HG03575 (cell line): ENCODE results near the gene TAS1R3.

Experiments used
- ATAC-seq: cut with Tn5 transposase; IDR thresholded peaks from one replicate; pipeline ENCODE4 v1.9.1; 2021; ENCODE audit not compliant: unreplicated experiment, insufficient number of reproducible peaks, low FRiP score; ENCODE audit errors: extremely low read depth

The TAS1R3 gene

DNA sequence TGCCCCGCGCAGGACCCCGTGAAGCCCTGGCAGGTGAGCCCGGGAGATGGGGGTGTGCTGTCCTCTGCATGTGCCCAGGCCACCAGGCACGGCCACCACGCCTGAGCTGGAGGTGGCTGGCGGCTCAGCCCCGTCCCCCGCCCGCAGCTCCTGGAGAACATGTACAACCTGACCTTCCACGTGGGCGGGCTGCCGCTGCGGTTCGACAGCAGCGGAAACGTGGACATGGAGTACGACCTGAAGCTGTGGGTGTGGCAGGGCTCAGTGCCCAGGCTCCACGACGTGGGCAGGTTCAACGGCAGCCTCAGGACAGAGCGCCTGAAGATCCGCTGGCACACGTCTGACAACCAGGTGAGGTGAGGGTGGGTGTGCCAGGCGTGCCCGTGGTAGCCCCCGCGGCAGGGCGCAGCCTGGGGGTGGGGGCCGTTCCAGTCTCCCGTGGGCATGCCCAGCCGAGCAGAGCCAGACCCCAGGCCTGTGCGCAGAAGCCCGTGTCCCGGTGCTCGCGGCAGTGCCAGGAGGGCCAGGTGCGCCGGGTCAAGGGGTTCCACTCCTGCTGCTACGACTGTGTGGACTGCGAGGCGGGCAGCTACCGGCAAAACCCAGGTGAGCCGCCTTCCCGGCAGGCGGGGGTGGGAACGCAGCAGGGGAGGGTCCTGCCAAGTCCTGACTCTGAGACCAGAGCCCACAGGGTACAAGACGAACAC, 1.8 kb downstream of the TAS1R3 start:
- ATAC-seq, result no peak

DNA sequence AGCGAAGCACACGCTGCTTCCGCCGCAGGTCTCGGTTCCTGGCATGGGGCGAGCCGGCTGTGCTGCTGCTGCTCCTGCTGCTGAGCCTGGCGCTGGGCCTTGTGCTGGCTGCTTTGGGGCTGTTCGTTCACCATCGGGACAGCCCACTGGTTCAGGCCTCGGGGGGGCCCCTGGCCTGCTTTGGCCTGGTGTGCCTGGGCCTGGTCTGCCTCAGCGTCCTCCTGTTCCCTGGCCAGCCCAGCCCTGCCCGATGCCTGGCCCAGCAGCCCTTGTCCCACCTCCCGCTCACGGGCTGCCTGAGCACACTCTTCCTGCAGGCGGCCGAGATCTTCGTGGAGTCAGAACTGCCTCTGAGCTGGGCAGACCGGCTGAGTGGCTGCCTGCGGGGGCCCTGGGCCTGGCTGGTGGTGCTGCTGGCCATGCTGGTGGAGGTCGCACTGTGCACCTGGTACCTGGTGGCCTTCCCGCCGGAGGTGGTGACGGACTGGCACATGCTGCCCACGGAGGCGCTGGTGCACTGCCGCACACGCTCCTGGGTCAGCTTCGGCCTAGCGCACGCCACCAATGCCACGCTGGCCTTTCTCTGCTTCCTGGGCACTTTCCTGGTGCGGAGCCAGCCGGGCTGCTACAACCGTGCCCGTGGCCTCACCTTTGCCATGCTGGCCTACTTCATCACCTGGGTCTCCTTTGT, 2.6 kb downstream of the TAS1R3 start:
- no peak for ATAC-seq

GRCh38 chr1:1334835-1335234, 3.8 kb downstream of the TAS1R3 start:
- no peak for ATAC-seq

- ATAC-seq, result no peak
These were observed 4.2 kb downstream of the TAS1R3 start for GRCh38 chr1:1335283-1335682.

DNA sequence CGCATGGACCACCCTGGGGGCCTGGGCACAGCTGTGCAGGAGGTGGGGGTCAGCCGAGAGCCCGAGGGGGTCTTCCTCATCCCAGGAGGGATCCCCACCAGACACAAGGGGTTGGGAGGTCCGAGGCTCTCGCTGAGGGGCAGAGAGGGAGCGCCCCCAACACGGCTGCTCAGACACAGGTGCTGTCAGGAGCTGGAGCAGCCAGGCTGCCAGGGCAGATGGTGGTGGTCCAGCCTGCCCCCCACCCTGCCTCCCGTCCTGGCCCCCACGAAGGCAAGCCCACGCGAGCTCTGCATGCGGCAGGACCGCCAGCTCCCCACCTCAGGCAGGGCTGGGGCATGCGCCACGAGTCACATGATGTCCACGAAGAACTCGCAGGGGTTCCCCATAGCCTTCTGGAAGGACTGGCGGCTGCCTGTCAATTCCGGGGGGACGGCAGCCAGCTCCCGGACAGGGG, 4.7 kb downstream of the TAS1R3 start:
- no peak for ATAC-seq

DNA sequence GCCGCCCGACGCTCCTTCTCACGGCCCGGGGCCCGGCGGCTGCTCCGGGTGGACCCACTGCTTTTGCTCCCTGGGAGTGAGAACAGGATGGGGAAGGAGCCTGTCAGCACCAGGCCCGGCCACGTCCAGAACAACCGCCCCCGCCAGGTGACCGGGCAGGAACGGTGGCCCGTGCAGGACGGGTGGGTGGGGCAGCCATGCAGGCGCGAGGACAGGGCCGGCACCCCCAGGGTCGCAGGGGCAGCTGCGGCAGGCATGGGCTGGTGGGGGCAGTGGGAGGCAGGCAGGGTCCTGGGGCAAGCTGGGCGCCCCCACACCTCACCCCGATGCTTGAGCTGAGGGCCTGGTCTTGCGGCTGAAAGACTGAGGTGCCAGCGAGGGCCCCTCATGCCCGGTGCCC, 5.4 kb downstream of the TAS1R3 start:
- no peak for ATAC-seq

DNA sequence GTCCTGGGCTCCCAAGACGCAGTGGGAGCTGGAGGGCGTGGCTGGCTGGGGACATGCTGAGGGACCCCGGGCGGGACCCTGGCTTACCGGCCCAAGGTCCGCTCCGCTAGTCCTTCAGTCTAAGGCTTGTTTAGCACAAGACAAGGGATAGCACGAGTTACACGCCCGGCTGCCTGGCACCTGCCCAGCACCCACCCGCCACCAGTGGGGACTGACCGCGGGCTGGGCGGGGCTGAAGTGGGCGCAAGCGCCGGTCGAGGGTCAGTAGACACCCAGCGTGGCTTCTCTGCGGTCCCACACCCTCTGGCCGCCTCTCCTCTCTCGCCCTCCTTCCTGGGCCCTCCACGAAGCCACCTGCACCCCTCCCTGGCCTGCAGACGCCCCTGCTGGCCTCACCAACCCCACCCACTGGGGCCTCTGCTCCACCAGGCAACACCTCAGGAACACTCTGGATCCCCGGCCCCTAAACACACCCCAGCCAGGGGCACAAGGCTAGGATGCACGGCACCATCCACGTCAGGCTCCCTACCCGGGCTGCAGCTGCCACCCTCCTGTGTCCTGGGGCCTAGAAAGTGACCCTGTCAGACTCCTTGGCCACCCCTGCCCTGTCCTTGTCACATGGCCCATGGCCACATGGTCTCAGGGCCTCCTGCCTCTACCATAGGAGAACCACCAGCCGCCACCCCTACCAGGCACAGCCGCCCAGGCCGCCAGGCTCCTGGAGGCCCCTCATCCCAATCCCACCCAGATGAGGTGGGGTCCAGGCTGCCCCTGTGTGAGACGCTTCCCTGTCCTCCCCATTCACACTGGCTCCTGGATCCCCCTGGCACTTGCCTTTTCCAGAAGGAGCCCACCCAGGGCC, 6.1 kb downstream of the TAS1R3 start:
- ATAC-seq, result no peak

GRCh38 chr1:1337793-1338147, 6.7 kb downstream of the TAS1R3 start:
- ATAC-seq, result no peak

GRCh38 chr1:1338278-1338677, 7.2 kb downstream of the TAS1R3 start:
- ATAC-seq, result no peak

DNA sequence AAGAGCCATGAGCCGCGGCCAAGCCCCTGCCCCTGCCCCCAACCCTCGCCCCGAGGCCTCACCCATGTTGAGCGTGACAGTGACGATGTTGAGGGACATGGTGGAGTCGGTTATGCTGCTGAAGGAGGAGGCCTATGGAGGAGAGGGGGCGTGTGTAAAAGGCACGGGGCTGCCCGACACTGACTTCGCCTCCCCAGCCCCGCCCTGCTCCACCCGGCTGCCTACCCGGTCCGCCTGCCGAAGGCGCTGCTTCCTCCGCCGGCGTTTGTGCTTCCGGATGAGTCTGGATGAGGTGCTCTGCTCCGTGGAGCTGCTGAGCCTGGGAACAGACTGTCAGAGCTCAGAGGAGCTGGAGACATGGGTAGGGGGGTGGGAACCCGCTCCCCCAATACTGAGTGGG, 9.1 kb downstream of the TAS1R3 start:
- ATAC-seq, result no peak

DNA sequence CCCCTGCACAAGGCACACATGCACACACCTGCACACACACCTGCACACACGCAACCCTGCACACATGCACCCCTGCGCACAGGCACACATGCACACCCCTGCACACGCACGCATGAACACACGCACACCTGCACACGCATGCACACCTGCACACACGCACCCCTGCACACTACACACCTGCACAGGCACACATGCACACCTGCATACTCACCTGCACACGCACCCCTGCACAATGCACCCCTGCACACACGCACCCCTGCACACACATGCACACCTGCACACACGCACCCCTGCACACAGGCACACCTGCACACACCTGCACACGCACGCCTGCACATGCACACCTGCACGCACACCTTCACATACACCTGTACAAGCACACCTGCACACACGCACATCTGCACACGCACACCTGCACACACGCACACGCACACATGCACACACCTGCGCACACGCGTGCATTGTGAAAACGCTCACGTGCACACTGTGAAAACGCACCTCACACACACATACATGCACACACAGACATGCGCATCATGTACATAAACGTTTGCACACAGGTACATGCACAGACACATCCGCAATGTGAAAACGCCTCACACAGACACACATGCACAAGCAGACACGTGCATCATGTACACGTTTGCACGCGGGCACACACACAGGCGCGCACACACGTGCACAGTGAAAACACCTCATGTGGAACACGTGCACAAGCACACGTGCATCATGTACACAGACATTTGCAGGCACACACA, 9.9 kb downstream of the TAS1R3 start:
- ATAC-seq, result no peak

DNA sequence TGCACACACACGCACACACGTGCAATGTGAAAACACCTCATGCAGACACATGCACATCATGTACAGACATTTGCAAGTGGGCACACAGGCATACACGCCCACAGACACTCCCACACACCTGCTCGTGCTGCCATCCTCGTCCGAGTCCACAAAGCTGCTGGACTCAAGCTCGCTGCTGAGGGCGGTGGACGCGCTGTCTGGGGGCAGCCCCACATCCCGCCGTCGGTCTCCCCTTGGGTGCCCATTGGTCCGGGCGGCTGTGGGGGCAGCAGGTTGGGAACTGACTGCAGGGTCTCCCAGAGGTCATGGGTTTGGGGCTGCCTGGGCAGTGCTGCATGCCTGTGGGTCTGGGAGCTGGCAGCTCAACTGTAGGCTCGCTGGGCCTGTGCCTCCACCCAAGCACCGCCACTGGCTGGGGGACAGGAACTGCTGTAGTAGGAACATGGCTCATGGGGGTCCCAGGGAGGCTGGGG, 10.5 kb downstream of the TAS1R3 start:
- no peak for ATAC-seq

DNA sequence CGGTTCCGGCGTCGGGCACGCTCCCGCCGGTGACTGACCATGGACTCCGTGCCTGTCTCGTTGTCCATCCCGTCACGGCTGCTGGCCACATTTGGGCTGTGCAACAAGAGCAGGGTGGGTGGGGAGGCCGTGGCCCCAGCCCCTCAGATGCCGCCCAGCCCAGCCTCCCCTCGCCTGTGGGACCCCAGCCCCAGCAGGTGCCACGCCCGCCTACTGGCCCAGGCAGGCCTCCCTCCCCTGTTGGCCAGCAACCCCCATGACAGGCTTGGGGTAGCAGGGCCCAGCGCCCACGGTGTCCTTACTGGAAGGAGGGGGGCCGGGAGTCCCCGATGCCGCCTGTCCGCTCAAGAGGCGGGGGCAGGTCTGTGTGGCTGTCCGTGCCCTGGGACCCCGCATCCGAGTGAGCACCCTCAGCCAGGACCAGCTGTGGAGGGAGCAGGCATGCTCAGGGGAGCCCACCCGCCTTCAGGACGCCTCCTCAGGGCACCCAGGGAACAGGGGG, 11.0 kb downstream of the TAS1R3 start:
- no peak for ATAC-seq

GRCh38 chr1:1342584-1343115, 11.6 kb downstream of the TAS1R3 start:
- no peak for ATAC-seq

GRCh38 chr1:1343811-1344421, 12.8 kb downstream of the TAS1R3 start:
- no peak for ATAC-seq

- no peak for ATAC-seq
These were observed 13.7 kb downstream of the TAS1R3 start for GRCh38 chr1:1344655-1345361.

DNA sequence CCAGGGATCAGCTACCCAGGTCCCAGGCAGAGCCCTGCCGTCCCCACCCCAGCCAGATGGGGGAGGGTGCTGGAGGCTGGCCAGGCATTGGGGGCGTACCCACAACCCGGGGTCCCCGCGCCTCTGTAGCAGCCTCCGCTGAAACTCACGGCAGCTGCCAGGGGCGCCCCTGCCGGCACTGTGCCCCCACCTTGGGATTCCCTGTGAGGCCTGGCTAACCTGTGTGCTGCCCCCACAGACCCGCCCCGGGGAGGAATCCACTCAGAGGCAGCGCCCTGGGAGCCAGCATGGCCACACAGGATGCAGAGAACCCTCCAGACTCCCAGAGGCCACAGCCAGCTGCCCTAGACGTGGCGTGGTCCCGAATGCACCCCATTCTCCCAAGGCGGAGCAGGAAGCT, 14.3 kb downstream of the TAS1R3 start:
- no peak for ATAC-seq
